ENCODE results near the gene RPL29.

DNA sequence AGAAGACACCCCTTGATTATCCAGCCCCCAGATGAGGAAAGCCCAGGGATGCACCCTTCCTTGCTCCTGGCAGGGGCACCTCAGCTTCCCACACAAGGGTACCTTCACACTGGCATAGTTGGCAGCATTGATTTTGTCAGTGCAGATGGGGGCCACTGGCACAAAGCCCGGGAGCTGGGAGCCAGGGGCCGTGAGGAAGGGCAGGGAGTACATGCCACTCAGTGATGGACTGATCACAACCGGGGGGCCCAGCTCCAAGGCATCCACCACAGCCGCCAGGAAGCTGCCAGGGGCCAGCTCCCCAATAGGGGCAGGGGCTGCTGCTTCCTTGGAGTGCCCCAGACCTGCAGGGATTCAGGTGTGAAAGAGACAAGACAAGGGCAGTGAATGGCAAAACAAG, 25.9 kb downstream of the RPL29 start:
- no peak for TF ChIP-seq POLR2A (IDR thresholded peaks at IDR 0.05)
- TF ChIP-seq CTCF (IDR thresholded peaks at IDR 0.05), result no peak
- TF ChIP-seq POLR2AphosphoS5 (IDR thresholded peaks at IDR 0.05), result no peak
- no peak for TF ChIP-seq EP300 (IDR thresholded peaks at IDR 0.05)

Measured in upper lobe of left lung (tissue), 4 donors.